ENCODE data around the gene C17orf114.

The C17orf114 gene

GRCh38 chr17:4795168-4795567, 7.0 kb downstream of the C17orf114 start:
- Histone ChIP-seq H3K9me3 (ENCODE audit: control insufficient read depth in 4 of 4, low read length in 3 of 4) (no peaks in the 10 kb centered on the region), H3K4me3 (ENCODE audit: low read depth in 1 of 3, low read length in 3 of 3) (no peak overlapping the region), H3K27me3 (ENCODE audit: control insufficient read depth in 4 of 4, insufficient read depth in 4 of 4, low read length in 3 of 4) (no peaks in the 10 kb centered on the region), H3K4me1 (ENCODE audit: control insufficient read depth in 4 of 4, insufficient read depth in 4 of 4, low read length in 3 of 4) (peaks cover 4 to 20% (median 16%) of the 10 kb centered on the region in 4 donors), H3K27ac (ENCODE audit: low read depth in 1 of 2, low read length in 2 of 2) (no peak overlapping the region), H3K9ac (ENCODE audit: low read depth in 1 of 2, low read length in 2 of 2) (no peak overlapping the region), H3K36me3 (ENCODE audit: control insufficient read depth in 4 of 4, insufficient read depth in 3 of 4, low read depth in 1 of 4, low read length in 3 of 4) (peaks cover 6 to 20% (median 16%) of the 10 kb centered on the region in 4 donors)
- 99% methylated on average over 1 of the region's 1 CpG for WGBS
- no peak for TF ChIP-seq NR2F2 (IDR thresholded peaks at IDR 0.05)
- peak; percentile 1 for TF ChIP-seq HNF4G (IDR thresholded peaks at IDR 0.05)
- TF ChIP-seq ATF3 (IDR thresholded peaks at IDR 0.05), result no peak
- no peak for TF ChIP-seq RXRA (IDR thresholded peaks at IDR 0.05)
- TF ChIP-seq JUND (IDR thresholded peaks at IDR 0.05), result no peak
- TF ChIP-seq GABPA (IDR thresholded peaks at IDR 0.05 in 1 of 2, conservative IDR thresholded peaks at IDR 0.05 in 1 of 2), result no peak
- DNase-seq (ENCODE audit: low spot score), result no peak

GRCh38 chr17:4790705-4791088, 11.4 kb downstream of the C17orf114 start:
- no peaks in the 10 kb centered on the region for H3K36me3 ChIP-seq (ENCODE audit: control insufficient read depth in 4 of 4, insufficient read depth in 3 of 4, low read depth in 1 of 4, low read length in 3 of 4)
- H3K9ac ChIP-seq (ENCODE audit: low read depth in 1 of 2, low read length in 2 of 2), result peak overlapping the region in 1 of 2 donors; percentile 79
- H3K4me1 ChIP-seq (ENCODE audit: control insufficient read depth in 4 of 4, insufficient read depth in 4 of 4, low read length in 3 of 4), result peaks cover 3 to 37% (median 22%) of the 10 kb centered on the region in 4 donors
- no peak for DNase-seq (ENCODE audit: low spot score)
- TF ChIP-seq HNF4G (IDR thresholded peaks at IDR 0.05), result no peak
- TF ChIP-seq ZBTB33 (IDR thresholded peaks at IDR 0.05), result no peak
- TF ChIP-seq REST (IDR thresholded peaks at IDR 0.05), result no peak
- no peak for TF ChIP-seq ATF3 (IDR thresholded peaks at IDR 0.05)
- no peak for TF ChIP-seq NR2F2 (IDR thresholded peaks at IDR 0.05)
- no peak for TF ChIP-seq TAF1 (conservative IDR thresholded peaks at IDR 0.05)
- no peak for TF ChIP-seq RAD21 (IDR thresholded peaks at IDR 0.05)
- no peak for TF ChIP-seq FOXA2 (IDR thresholded peaks at IDR 0.05)
- no peak for TF ChIP-seq EGR1 (IDR thresholded peaks at IDR 0.05; ENCODE audit: low read depth in 2 of 2)
- TF ChIP-seq JUND (IDR thresholded peaks at IDR 0.05), result no peak
- TF ChIP-seq SP1 (IDR thresholded peaks at IDR 0.05), result no peak
- TF ChIP-seq HNF4A (conservative IDR thresholded peaks at IDR 0.05), result no peak
- TF ChIP-seq MAX (IDR thresholded peaks at IDR 0.05), result no peak
- TF ChIP-seq CTCF (IDR thresholded peaks at IDR 0.05; ENCODE audit: low read depth, low read length, missing input control), result no peak
- TF ChIP-seq GABPA (IDR thresholded peaks at IDR 0.05 in 1 of 2, conservative IDR thresholded peaks at IDR 0.05 in 1 of 2), result no peak
- TF ChIP-seq RXRA (IDR thresholded peaks at IDR 0.05), result no peak
- no peak for TF ChIP-seq FOXA1 (IDR thresholded peaks at IDR 0.05)
- no peak for TF ChIP-seq YY1 (IDR thresholded peaks at IDR 0.05)
- no peaks in the 10 kb centered on the region for H3K27me3 ChIP-seq (ENCODE audit: control insufficient read depth in 4 of 4, insufficient read depth in 4 of 4, low read length in 3 of 4)
- no peaks in the 10 kb centered on the region for H3K9me3 ChIP-seq (ENCODE audit: control insufficient read depth in 4 of 4, low read length in 3 of 4)
- peak overlapping the region; percentile 76 to 94 for H3K27ac ChIP-seq (ENCODE audit: low read depth in 1 of 2, low read length in 2 of 2)
- peak overlapping the region; percentile 46 to 78 (median 71) for H3K4me3 ChIP-seq (ENCODE audit: low read depth in 1 of 3, low read length in 3 of 3)
- 68% methylated on average over 7 of the region's 7 CpGs for WGBS
